AG09309 (cell line): ENCODE data around the gene SNHG17.
"Not testable (repeated sequence)": the region's sequence is repeated elsewhere in the genome, so short reads cannot be mapped to it uniquely, and the experiment has no call there.

Source experiments
- DNase-seq: peaks from one replicate; pipeline ENCODE4 v3.0.0-alpha.2; 2010; ENCODE audit warnings: low read depth
- H3K4me3 ChIP-seq: 2 replicates; pipeline ENCODE4 v1.5.1; 2011; ENCODE audit warnings: mild to moderate bottlenecking, low read depth, low read length, moderate library complexity; ENCODE audit not compliant: control insufficient read depth
- TF ChIP-seq, protein P1 (sequence below): IDR thresholded peaks from 2 replicates; pipeline ENCODE4 v1.5.1; 2011; ENCODE audit warnings: mild to moderate bottlenecking, low read depth, low read length, inconsistent platforms; ENCODE audit not compliant: insufficient read depth, control insufficient read depth; ENCODE audit errors: missing control alignments

SNHG17 gene

GRCh38 chr20:38447251-38447661 is 12.1 kb upstream of the SNHG17 start:
- TF ChIP-seq, protein P1, sequence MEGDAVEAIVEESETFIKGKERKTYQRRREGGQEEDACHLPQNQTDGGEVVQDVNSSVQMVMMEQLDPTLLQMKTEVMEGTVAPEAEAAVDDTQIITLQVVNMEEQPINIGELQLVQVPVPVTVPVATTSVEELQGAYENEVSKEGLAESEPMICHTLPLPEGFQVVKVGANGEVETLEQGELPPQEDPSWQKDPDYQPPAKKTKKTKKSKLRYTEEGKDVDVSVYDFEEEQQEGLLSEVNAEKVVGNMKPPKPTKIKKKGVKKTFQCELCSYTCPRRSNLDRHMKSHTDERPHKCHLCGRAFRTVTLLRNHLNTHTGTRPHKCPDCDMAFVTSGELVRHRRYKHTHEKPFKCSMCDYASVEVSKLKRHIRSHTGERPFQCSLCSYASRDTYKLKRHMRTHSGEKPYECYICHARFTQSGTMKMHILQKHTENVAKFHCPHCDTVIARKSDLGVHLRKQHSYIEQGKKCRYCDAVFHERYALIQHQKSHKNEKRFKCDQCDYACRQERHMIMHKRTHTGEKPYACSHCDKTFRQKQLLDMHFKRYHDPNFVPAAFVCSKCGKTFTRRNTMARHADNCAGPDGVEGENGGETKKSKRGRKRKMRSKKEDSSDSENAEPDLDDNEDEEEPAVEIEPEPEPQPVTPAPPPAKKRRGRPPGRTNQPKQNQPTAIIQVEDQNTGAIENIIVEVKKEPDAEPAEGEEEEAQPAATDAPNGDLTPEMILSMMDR: no peak
- H3K4me3 ChIP-seq: peak overlapping the region; percentile 76
- DNase-seq: no peak

DNA sequence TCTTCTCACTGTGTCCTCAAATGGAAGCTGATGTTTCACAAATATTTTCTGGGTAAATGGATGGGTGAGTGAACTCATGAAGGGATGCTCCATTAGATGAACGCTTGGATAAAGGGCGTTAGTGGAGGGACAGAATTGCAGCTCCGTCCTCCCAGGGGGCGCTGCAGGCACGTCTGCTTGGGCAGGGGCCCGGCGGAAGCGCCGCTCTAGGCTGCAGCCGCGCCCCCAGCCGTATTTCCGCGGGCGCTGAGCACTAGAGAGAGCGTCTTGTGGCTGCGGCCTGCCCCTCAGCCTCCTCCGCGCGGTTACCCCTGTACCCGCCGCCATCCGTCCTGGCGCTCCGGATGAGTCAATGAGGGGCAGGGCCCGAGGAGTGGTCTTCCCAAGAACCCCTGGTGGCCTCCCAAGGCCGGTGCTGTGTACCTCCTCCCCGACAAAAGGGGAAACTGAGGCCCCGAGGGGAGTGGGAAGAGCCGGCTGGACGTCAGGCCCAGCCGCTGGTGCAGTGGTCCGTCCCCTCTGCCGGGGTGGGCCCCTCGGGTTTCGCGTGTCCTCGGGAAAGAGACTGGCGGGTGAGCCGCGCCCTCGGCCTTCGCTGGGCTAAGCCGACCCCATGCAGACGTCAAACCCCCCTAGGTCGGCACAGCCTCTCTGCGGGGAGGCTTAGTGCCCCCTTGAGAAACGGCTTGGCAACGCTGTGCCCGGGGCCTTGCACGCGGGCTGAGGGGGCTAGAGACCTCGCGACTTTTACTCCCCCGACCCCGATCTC is 11.5 kb upstream of the SNHG17 start:
- DNase-seq: peak; percentile 83
- TF ChIP-seq, protein P1: peak; percentile 95
- peak overlapping the region; percentile 76 for H3K4me3 ChIP-seq

DNA sequence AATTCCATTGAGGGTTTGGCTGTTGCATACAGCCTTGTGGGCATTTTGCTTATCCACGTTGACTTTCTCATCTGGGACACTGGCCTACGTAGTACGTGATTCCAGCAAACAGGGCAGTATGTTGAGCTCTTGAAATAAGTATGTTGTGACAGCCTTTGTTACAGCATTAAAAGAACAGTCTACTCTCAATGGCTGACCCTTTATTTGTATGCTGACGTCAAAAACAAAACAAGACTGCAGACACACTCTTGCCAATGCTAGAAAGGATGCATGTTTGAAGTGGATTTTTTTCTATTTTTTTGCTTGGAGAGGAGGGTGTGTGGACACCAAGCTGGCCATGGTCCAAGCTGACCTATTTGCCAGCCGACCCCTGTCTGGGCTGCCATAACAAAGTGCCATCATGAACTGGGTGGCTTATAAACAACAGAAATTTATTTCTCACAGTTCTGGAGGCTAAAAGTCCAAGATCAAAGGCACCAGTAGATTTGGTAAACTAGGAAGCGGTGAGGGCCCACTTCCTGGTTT is 10.8 kb upstream of the SNHG17 start:
- H3K4me3 ChIP-seq: peak overlapping the region; percentile 76
- DNase-seq: no peak
- TF ChIP-seq, protein P1: no peak

DNA sequence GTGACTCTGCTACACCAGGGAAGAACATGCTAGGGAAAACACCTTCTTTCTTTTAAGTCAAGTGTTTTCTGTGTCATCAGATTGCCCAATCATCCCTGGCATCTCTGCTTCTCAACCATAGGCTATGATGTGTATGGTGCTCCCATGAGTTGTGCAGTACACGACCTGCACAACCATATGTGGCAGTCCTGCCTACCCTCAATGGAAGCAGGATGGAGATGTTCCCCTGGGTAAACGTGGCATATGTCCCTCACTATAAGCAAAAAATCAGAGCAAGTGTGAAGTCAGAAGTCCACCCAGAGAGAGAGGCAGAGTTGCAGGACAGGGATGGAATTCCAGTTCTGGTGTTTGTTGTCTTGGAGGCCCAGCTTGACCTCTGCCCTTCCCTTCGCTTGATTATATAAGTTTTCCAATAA is 10.3 kb upstream of the SNHG17 start:
- H3K4me3 ChIP-seq: no peak overlapping the region
- TF ChIP-seq, protein P1: no peak
- DNase-seq: no peak

DNA sequence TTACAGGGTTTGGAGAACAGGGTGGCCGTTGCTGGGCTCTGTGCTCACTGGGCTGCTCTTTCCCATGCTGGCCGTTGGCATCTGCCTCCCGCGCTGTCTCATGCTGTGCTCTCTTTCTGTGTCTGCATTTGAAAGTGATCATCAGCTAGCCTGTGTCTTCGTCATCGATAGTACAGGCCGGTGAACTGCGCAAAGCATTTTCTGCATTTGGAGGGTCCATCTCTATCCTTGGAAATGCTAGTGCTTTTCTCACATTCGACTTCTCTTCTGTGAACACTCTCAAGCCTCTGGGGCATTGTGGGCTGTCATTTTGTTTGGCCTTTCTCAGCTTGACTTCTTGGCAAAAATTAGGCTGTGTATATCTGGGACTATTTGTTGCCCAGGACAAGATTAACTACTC is 6.8 kb upstream of the SNHG17 start:
- no peak for DNase-seq
- TF ChIP-seq, protein P1: no peak
- H3K4me3 ChIP-seq: no peak overlapping the region

DNA sequence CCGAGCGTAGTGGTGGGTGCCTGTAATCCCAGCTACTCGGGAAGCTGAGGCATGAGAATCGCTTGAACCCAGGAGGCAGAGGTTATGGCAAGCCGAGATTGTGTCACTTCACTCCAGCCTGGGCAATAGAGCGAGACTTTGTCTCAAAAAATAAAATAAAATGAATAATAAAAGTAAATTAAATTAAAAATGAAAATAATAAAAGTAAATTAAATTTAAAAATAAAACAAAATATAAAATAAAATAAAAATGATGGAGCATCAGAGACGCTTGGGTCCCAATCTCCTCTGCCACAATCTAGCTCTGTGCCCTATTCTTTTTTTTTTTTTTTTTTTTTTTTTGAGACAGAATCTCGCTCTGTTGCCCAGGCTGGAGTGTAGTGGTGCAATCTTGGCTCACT is 6.0 kb upstream of the SNHG17 start:
- H3K4me3 ChIP-seq, DNase-seq: not testable (repeated sequence)

DNA sequence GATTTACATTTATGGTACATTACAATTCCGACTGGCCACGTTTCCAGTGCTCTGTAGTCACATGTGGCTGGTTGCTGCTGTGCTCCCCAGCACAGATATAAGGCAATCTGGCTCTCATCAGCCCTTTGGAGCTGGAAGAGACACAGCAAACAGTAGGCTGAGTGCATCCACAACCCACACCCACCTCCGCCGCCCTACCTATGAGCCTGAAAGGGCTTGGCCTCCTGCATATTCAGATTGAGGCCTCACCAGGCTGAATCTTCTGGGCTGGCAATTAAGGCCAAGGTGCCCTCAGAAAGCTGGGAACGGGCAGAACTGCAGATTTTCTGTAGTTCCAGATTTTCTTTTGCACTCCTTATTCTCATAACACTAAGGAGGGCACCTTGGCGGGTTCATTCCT is 2.7 kb upstream of the SNHG17 start:
- TF ChIP-seq, protein P1: no peak
- no peak for DNase-seq
- H3K4me3 ChIP-seq: no peak overlapping the region
